SK-N-SH treated with all-trans-retinoic acid at 6 μM for 48 hours (cell line): Measurements from ENCODE around the gene ACOXL.

Experiments
- ATAC-seq: fragments of 200-7000 bp; cut with Tn5 transposase; 3 replicates; pipeline ENCODE4 v1.9.1; 2020; ENCODE audit warnings: mild to moderate bottlenecking, moderate library complexity
- ARNTL ChIP-seq: fragments of 450-650 bp; formaldehyde crosslinking; IDR thresholded peaks from 2 replicates; pipeline ENCODE4 v1.5.0; 2020; ENCODE audit warnings: low read depth, mild to moderate bottlenecking, moderate library complexity, borderline replicate concordance
- BACH2 ChIP-seq: fragments of 250-450 bp; sonication (Bioruptor Pico); IDR thresholded peaks from 2 replicates; pipeline ENCODE4 v1.9.0; 2021; ENCODE audit warnings: mild to moderate bottlenecking, borderline replicate concordance
- CSDC2 ChIP-seq: fragments of 250-450 bp; sonication (Bioruptor Pico); IDR thresholded peaks from 2 replicates; pipeline ENCODE4 v1.5.0; 2020; ENCODE audit warnings: mild to moderate bottlenecking, moderate library complexity
- CSRNP3 ChIP-seq: fragments of 250-450 bp; sonication (Bioruptor Pico); IDR thresholded peaks from 2 replicates; pipeline ENCODE4 v1.5.1; 2021; ENCODE audit warnings: mild to moderate bottlenecking, moderate library complexity
- ESRRG ChIP-seq: fragments of 250-450 bp; sonication (Bioruptor Pico); IDR thresholded peaks from 2 replicates; pipeline ENCODE4 v1.6.1; 2021; ENCODE audit warnings: mild to moderate bottlenecking
- GLIS3 ChIP-seq: fragments of 250-450 bp; sonication (Bioruptor Pico); IDR thresholded peaks from 2 replicates; pipeline ENCODE4 v1.5.0; 2020; ENCODE audit warnings: mild to moderate bottlenecking, moderate library complexity
- ISL1 ChIP-seq: fragments of 250-450 bp; sonication (Bioruptor Pico); IDR thresholded peaks from 2 replicates; pipeline ENCODE4 v2.1.2; 2022; ENCODE audit warnings: mild to moderate bottlenecking, moderate library complexity
- OSR1 ChIP-seq: fragments of 250-450 bp; sonication (Bioruptor Pico); IDR thresholded peaks from 2 replicates; pipeline ENCODE4 v1.8.0; 2022; ENCODE audit warnings: moderate library complexity, mild to moderate bottlenecking, inconsistent platforms
- PATZ1 ChIP-seq: fragments of 250-450 bp; sonication (Bioruptor Pico); IDR thresholded peaks from 2 replicates; pipeline ENCODE4 v1.8.0; 2020; ENCODE audit warnings: mild to moderate bottlenecking, moderate library complexity, borderline replicate concordance
- PPARA ChIP-seq: fragments of 250-450 bp; sonication (Bioruptor Pico); IDR thresholded peaks from 2 replicates; pipeline ENCODE4 v1.5.0; 2020; ENCODE audit warnings: mild to moderate bottlenecking, borderline replicate concordance
- RARB ChIP-seq: fragments of 250-450 bp; sonication (Bioruptor Pico); IDR thresholded peaks from 2 replicates; pipeline ENCODE4 v1.8.0; 2021; ENCODE audit warnings: mild to moderate bottlenecking, moderate library complexity
- SNAI2 ChIP-seq: fragments of 250-450 bp; sonication (Bioruptor Pico); IDR thresholded peaks from 2 replicates; pipeline ENCODE4 v1.5.0; 2020; ENCODE audit warnings: mild to moderate bottlenecking, moderate library complexity
- TOX ChIP-seq: fragments of 250-450 bp; sonication (Bioruptor Pico); IDR thresholded peaks from 2 replicates; pipeline ENCODE4 v1.8.0; 2021; ENCODE audit warnings: mild to moderate bottlenecking, moderate library complexity, borderline replicate concordance
- ZC3H10 ChIP-seq: fragments of 250-450 bp; sonication (Bioruptor Pico); IDR thresholded peaks from 2 replicates; pipeline ENCODE4 v1.5.1; 2021; ENCODE audit warnings: mild to moderate bottlenecking, moderate library complexity
- ZFP3 ChIP-seq: fragments of 250-450 bp; sonication (Bioruptor Pico); IDR thresholded peaks from 2 replicates; pipeline ENCODE4 v1.5.0; 2020; ENCODE audit warnings: mild to moderate bottlenecking, moderate library complexity
- ZFP30 ChIP-seq: fragments of 450-650 bp; formaldehyde crosslinking; IDR thresholded peaks from 2 replicates; pipeline ENCODE4 v1.5.0; 2022; ENCODE audit warnings: mild to moderate bottlenecking, moderate library complexity
- ZNF565 ChIP-seq: fragments of 450-650 bp; formaldehyde crosslinking; conservative IDR thresholded peaks from 2 replicates; pipeline ENCODE4 v1.5.0; 2020; ENCODE audit warnings: low read depth, mild to moderate bottlenecking, moderate library complexity
- ZNF8 ChIP-seq: fragments of 450-650 bp; formaldehyde crosslinking; IDR thresholded peaks from 2 replicates; pipeline ENCODE4 v1.5.0; 2020; ENCODE audit warnings: mild to moderate bottlenecking, moderate library complexity
- TF ChIP-seq, protein P1 (sequence below): fragments of 250-450 bp; sonication (Bioruptor Pico); IDR thresholded peaks from 2 replicates; pipeline ENCODE4 v1.5.0; 2020; ENCODE audit warnings: mild to moderate bottlenecking, moderate library complexity
- TF ChIP-seq, protein P2 (sequence below): fragments of 250-450 bp; sonication (Bioruptor Pico); IDR thresholded peaks from 2 replicates; pipeline ENCODE4 v1.5.1; 2020; ENCODE audit warnings: low read depth, mild to moderate bottlenecking, moderate library complexity

ACOXL gene

GRCh38 chr2:110702514-110703380, 29.6 kb upstream of the ACOXL start:
- TF ChIP-seq ESRRG (CRISPR knock-in tag) (no peak), PPARA (CRISPR knock-in tag) (no peak), ARNTL (CRISPR knock-in tag) (no peak), TOX (CRISPR knock-in tag) (no peak), PATZ1 (no peak), CSRNP3 (CRISPR knock-in tag) (no peak), RARB (CRISPR knock-in tag) (no peak), OSR1 (CRISPR knock-in tag) (no peak), ZFP30 (CRISPR knock-in tag) (no peak), ZNF8 (CRISPR knock-in tag) (no peak), ZFP3 (CRISPR knock-in tag) (no peak), SNAI2 (CRISPR knock-in tag) (no peak), ZNF565 (CRISPR knock-in tag) (no peak), ISL1 (CRISPR knock-in tag) (no peak), ZC3H10 (CRISPR knock-in tag) (no peak)
- TF ChIP-seq, protein P1, sequence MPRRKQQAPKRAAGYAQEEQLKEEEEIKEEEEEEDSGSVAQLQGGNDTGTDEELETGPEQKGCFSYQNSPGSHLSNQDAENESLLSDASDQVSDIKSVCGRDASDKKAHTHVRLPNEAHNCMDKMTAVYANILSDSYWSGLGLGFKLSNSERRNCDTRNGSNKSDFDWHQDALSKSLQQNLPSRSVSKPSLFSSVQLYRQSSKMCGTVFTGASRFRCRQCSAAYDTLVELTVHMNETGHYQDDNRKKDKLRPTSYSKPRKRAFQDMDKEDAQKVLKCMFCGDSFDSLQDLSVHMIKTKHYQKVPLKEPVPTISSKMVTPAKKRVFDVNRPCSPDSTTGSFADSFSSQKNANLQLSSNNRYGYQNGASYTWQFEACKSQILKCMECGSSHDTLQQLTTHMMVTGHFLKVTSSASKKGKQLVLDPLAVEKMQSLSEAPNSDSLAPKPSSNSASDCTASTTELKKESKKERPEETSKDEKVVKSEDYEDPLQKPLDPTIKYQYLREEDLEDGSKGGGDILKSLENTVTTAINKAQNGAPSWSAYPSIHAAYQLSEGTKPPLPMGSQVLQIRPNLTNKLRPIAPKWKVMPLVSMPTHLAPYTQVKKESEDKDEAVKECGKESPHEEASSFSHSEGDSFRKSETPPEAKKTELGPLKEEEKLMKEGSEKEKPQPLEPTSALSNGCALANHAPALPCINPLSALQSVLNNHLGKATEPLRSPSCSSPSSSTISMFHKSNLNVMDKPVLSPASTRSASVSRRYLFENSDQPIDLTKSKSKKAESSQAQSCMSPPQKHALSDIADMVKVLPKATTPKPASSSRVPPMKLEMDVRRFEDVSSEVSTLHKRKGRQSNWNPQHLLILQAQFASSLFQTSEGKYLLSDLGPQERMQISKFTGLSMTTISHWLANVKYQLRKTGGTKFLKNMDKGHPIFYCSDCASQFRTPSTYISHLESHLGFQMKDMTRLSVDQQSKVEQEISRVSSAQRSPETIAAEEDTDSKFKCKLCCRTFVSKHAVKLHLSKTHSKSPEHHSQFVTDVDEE (CRISPR knock-in tag): no peak
- ATAC-seq: no peak

DNA sequence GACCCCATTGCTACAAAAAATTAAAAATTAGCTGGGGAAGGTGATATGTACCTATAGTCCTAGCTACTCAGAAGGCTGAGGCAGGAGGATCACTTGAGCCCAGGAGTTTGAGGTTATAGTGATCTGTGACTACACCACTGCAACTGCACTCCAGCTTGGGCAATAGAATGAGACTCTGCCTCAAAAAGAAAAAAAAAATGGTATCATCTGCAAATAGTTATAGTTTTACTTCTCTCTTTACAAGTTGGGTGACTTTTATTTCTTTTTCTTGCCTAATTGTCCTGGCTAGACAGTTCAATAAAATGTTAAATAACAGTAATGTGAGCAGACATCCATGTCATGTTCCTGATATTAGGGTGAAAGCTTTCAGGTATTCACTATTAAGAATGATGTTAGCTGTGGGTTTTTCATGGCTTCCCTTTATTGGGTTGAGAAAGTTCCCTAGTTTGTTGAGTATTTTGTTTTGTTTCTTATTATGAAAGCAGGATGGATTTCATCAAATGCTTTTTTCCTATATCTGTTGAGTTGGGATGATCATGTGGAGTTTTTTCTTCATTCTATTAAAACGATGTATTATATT, 24.9 kb upstream of the ACOXL start:
- TF ChIP-seq RARB (CRISPR knock-in tag) (no peak), OSR1 (CRISPR knock-in tag) (no peak), CSRNP3 (CRISPR knock-in tag) (no peak), BACH2 (CRISPR knock-in tag) (no peak), GLIS3 (CRISPR knock-in tag) (no peak), SNAI2 (CRISPR knock-in tag) (no peak), ESRRG (CRISPR knock-in tag) (no peak), ZC3H10 (CRISPR knock-in tag) (no peak), ZNF565 (CRISPR knock-in tag) (no peak), ISL1 (CRISPR knock-in tag) (no peak), PATZ1 (no peak), PPARA (CRISPR knock-in tag) (no peak), ZFP30 (CRISPR knock-in tag) (no peak), ZFP3 (CRISPR knock-in tag) (no peak), ZNF8 (CRISPR knock-in tag) (no peak), ARNTL (CRISPR knock-in tag) (no peak), TOX (CRISPR knock-in tag) (no peak), CSDC2 (no peak)
- TF ChIP-seq, protein P1 (CRISPR knock-in tag): no peak
- TF ChIP-seq, protein P2, sequence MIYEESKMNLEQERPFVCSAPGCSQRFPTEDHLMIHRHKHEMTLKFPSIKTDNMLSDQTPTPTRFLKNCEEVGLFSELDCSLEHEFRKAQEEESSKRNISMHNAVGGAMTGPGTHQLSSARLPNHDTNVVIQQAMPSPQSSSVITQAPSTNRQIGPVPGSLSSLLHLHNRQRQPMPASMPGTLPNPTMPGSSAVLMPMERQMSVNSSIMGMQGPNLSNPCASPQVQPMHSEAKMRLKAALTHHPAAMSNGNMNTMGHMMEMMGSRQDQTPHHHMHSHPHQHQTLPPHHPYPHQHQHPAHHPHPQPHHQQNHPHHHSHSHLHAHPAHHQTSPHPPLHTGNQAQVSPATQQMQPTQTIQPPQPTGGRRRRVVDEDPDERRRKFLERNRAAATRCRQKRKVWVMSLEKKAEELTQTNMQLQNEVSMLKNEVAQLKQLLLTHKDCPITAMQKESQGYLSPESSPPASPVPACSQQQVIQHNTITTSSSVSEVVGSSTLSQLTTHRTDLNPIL: no peak
- no peak for ATAC-seq
